CD14-positive monocyte (primary cell): Measurements from ENCODE around the gene RBM28. TPM values are rescaled to one million over a fixed set of nuclear protein-coding genes. Genes with fewer than 3 reads are reported as not detected.

Experiments
- DNase-seq, 3 donors: peaks; one replicate each; pipeline ENCODE4 v3.0.0-alpha.2; 2011 to 2022
- H2AFZ ChIP-seq: 2 replicates; pipeline ENCODE4 v1.6.0; 2012; ENCODE audit warnings: mild to moderate bottlenecking, low read depth, low read length, inconsistent platforms; ENCODE audit not compliant: insufficient read depth, poor library complexity, severe bottlenecking
- H3K27ac ChIP-seq, 2 donors: 1 replicate in 1 of 2; 2 replicates in 1 of 2; pipeline ENCODE4 v1.5.1; 2012 to 2013; ENCODE audit warnings: low read length in 2 of 2, control low read depth in 1 of 2, inconsistent platforms in 1 of 2, low read depth in 1 of 2, mild to moderate bottlenecking in 1 of 2
- H3K27me3 ChIP-seq, 2 donors: one replicate each; pipeline versions ENCODE4 v1.6.0 to v1.6.1; 2011 to 2013; ENCODE audit warnings: low read length in 2 of 2; ENCODE audit not compliant: control insufficient read depth in 2 of 2, insufficient read depth in 2 of 2
- H3K36me3 ChIP-seq, 2 donors: replicated peaks in 1 of 2; 1 replicate in 1 of 2; 2 replicates in 1 of 2; pipeline versions ENCODE4 v1.5.1 to v1.6.1; 2012 to 2013; ENCODE audit warnings: low read length in 2 of 2, control low read depth in 1 of 2, inconsistent platforms in 1 of 2, mild to moderate bottlenecking in 1 of 2; ENCODE audit not compliant: insufficient read depth in 2 of 2, control insufficient read depth in 1 of 2
- H3K4me1 ChIP-seq, 2 donors: 1 replicate in 1 of 2; 2 replicates in 1 of 2; pipeline versions ENCODE4 v1.5.1 to v1.6.1; 2012 to 2013; ENCODE audit warnings: low read length in 2 of 2, control low read depth in 1 of 2, inconsistent platforms in 1 of 2, mild to moderate bottlenecking in 1 of 2, moderate library complexity in 1 of 2; ENCODE audit not compliant: insufficient read depth in 2 of 2, control insufficient read depth in 1 of 2
- H3K4me2 ChIP-seq: replicated peaks from 2 replicates; pipeline ENCODE3; 2012; ENCODE audit warnings: low read length, moderate library complexity, mild to moderate bottlenecking; ENCODE audit not compliant: poor library complexity, severe bottlenecking; ENCODE audit errors: extremely low read depth
- H3K4me3 ChIP-seq, 3 experiments: fragments of 200-600 bp in 1 of 3; sonication (generic) in 1 of 3; replicated peaks in 1 of 3; 1 replicate in 2 of 3; 2 replicates in 1 of 3; pipeline ENCODE4 v1.5.1; 2011 to 2013; ENCODE audit warnings: low read length in 3 of 3, mild to moderate bottlenecking in 3 of 3, control low read depth in 2 of 3, low read depth in 2 of 3, inconsistent platforms in 1 of 3, moderate library complexity in 1 of 3
- H3K79me2 ChIP-seq: 2 replicates; pipeline ENCODE4 v1.6.0; 2012; ENCODE audit warnings: mild to moderate bottlenecking, control low read depth, inconsistent platforms, low read length, moderate library complexity; ENCODE audit not compliant: insufficient read depth
- H3K9ac ChIP-seq: 2 replicates; pipeline ENCODE4 v1.6.0; 2017; ENCODE audit warnings: low read length, mild to moderate bottlenecking; ENCODE audit not compliant: insufficient read depth, poor library complexity, severe bottlenecking
- H3K9me3 ChIP-seq, 2 donors: replicated peaks in 1 of 2; 1 replicate in 1 of 2; 2 replicates in 1 of 2; pipeline versions ENCODE4 v1.5.1 to v1.6.1; 2012 to 2013; ENCODE audit warnings: low read length in 2 of 2, control low read depth in 1 of 2; ENCODE audit not compliant: control insufficient read depth in 1 of 2, insufficient read depth in 1 of 2
- H4K20me1 ChIP-seq: 2 replicates; pipeline ENCODE4 v1.6.0; 2012; ENCODE audit warnings: mild to moderate bottlenecking, low read length, control low read depth, moderate library complexity; ENCODE audit not compliant: insufficient read depth
- H3K27ac Mint-ChIP-seq, 7 donors: one replicate each; pipeline ENCODE4 v1.8.0; 2020; ENCODE audit warnings: mild to moderate bottlenecking in 7 of 7, mixed read lengths in 7 of 7, moderate library complexity in 6 of 7, inconsistent platforms in 2 of 7
- H3K27me3 Mint-ChIP-seq, 3 donors: one replicate each; pipeline ENCODE4 v1.8.0; 2021 to 2022; ENCODE audit warnings: low read depth in 3 of 3, mild to moderate bottlenecking in 3 of 3, mixed read lengths in 3 of 3, moderate library complexity in 3 of 3, inconsistent platforms in 1 of 3
- H3K36me3 Mint-ChIP-seq, 2 donors: one replicate each; pipeline ENCODE4 v1.8.0; 2020; ENCODE audit warnings: mixed read lengths in 2 of 2, inconsistent platforms in 1 of 2, mild to moderate bottlenecking in 1 of 2
- H3K4me1 Mint-ChIP-seq: one replicate; pipeline ENCODE4 v1.8.0; 2020; ENCODE audit warnings: mild to moderate bottlenecking, mixed read lengths
- H3K4me3 Mint-ChIP-seq, 2 donors: one replicate each; pipeline ENCODE4 v1.8.0; 2020; ENCODE audit warnings: mild to moderate bottlenecking in 2 of 2, mixed read lengths in 2 of 2, moderate library complexity in 1 of 2
- H3K9me3 Mint-ChIP-seq, 7 donors: one replicate each; pipeline ENCODE4 v1.8.0; 2020 to 2022; ENCODE audit warnings: mixed read lengths in 7 of 7, mild to moderate bottlenecking in 6 of 7, moderate library complexity in 6 of 7, inconsistent platforms in 2 of 7
- WGBS: methylation state at CpG from one replicate; pipeline ENCODE4 v1.1.5; 2013; ENCODE audit warnings: missing lambda C conversion rate; ENCODE audit not compliant: insufficient coverage; 5-methylcytosine and 5-hydroxymethylcytosine counted together
- intact Hi-C, 2 donors: fragments of 100-400 bp; cut with micrococcal nuclease; formaldehyde crosslinking; loops; one replicate each; pipeline versions ENCODE4 v1.15.0 to v1.15.1; 2023
- polyA plus RNA-seq, 3 donors: library from polyadenylated mRNA; depleted of rRNA in 1 of 3; unstranded in 2 of 3; stranded (reverse) in 1 of 3; fragments of 300-500 nt in 2 of 3; fragments of >200 nt in 1 of 3; fragmentation: Illumina TruSeq in 2 of 3; gene quantifications; 1 replicate in 2 of 3; 2 replicates in 1 of 3; pipeline ENCODE4 v1.2.3, GENCODE V29; 2012 to 2021
- small RNA-seq: library from RNA; depleted of rRNA; stranded (forward); fragments of <200 nt; gene quantifications from one replicate; pipeline ENCODE3, GENCODE V24; 2012; ENCODE audit warnings: low read depth; ENCODE audit not compliant: insufficient read length
- TF ChIP-seq, protein P1 (sequence below): fragments of 200-600 bp; IDR thresholded peaks from one replicate; pipeline ENCODE4 v1.8.0; 2022; ENCODE audit warnings: antibody characterized with exemption, mild to moderate bottlenecking

Gene RBM28
- polyA plus RNA-seq, 3 donors: 4.0 to 14.4 (median 4.9) TPM

DNA sequence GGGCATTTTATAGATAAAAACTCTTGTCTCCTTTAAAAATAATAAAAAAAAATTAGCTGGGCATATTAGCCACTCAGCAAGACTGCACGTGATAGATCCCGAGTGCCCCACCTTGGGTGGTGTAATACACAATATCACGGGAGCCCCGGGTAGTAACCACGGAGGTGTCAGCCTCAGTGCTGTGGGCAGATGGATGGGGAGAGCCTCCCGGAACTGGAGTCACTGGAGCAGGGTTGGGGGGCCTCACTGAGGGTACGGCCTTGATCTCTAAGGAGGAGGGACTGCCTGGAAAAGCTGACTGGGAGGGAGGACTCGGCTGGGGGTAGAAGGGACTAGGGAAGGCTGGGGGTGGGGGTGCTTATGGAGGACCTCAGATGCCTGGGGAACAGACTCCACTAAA lies 90.0 kb downstream of the RBM28 start:
- Histone ChIP-seq H4K20me1 (no peaks in the 10 kb centered on the region), H3K36me3 (no peaks in the 10 kb centered on the region), H3K79me2 (no peaks in the 10 kb centered on the region), H3K4me2 (no peak overlapping the region), H3K4me3 (no peak overlapping the region), H3K9me3 (no peaks in the 10 kb centered on the region), H3K9ac (no peak overlapping the region), H3K27me3 (no peaks in the 10 kb centered on the region), H2AFZ (no peak overlapping the region), H3K4me1 (peaks cover 12% of the 10 kb centered on the region in 2 donors), H3K27ac (no peak overlapping the region)
- DNase-seq: no peak
- Mint-ChIP-seq H3K9me3 (peaks cover 0 to 7% (median 0%) of the 10 kb centered on the region in 7 donors), H3K4me3 (no peak overlapping the region), H3K4me1 (peaks cover 17% of the 10 kb centered on the region), H3K27ac (no peak overlapping the region), H3K27me3 (peaks cover 0 to 3% (median 2%) of the 10 kb centered on the region in 3 donors), H3K36me3 (no peaks in the 10 kb centered on the region)
- intact Hi-C loops: no loop called here
- TF ChIP-seq, protein P1, sequence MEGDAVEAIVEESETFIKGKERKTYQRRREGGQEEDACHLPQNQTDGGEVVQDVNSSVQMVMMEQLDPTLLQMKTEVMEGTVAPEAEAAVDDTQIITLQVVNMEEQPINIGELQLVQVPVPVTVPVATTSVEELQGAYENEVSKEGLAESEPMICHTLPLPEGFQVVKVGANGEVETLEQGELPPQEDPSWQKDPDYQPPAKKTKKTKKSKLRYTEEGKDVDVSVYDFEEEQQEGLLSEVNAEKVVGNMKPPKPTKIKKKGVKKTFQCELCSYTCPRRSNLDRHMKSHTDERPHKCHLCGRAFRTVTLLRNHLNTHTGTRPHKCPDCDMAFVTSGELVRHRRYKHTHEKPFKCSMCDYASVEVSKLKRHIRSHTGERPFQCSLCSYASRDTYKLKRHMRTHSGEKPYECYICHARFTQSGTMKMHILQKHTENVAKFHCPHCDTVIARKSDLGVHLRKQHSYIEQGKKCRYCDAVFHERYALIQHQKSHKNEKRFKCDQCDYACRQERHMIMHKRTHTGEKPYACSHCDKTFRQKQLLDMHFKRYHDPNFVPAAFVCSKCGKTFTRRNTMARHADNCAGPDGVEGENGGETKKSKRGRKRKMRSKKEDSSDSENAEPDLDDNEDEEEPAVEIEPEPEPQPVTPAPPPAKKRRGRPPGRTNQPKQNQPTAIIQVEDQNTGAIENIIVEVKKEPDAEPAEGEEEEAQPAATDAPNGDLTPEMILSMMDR: no peak
- whole genome bisulfite sequencing: 95% methylated on average over 5 of the region's 8 CpGs

- intact Hi-C loops: no loop called here
- no peak overlapping the region for H3K4me3 Mint-ChIP-seq
- no peak for DNase-seq
- TF ChIP-seq, protein P1: no peak
- Histone ChIP-seq H3K4me1 (peaks cover 19 to 22% of the 10 kb centered on the region in 2 donors), H3K27me3 (no peaks in the 10 kb centered on the region), H3K4me3 (no peak overlapping the region), H3K4me2 (no peak overlapping the region), H3K36me3 (no peaks in the 10 kb centered on the region), H3K79me2 (no peaks in the 10 kb centered on the region), H4K20me1 (no peaks in the 10 kb centered on the region), H2AFZ (no peak overlapping the region), H3K27ac (no peak overlapping the region), H3K9me3 (no peaks in the 10 kb centered on the region), H3K9ac (no peak overlapping the region)
- H3K4me1 Mint-ChIP-seq: peaks cover 27% of the 10 kb centered on the region
- peaks cover 0 to 7% (median 0%) of the 10 kb centered on the region in 7 donors for H3K9me3 Mint-ChIP-seq
- H3K27ac Mint-ChIP-seq: no peak overlapping the region
- H3K27me3 Mint-ChIP-seq: peaks cover 0 to 3% (median 0%) of the 10 kb centered on the region in 3 donors
- WGBS: 100% methylated on average over 1 of the region's 4 CpGs
- peaks cover 0 to 2% of the 10 kb centered on the region in 2 donors for H3K36me3 Mint-ChIP-seq
Observed at GRCh38 chr7:128251337-128251736, 92.4 kb downstream of the RBM28 start.

Small RNAs within 50 kb of the gene (small RNA-seq; reads per million reads assigned to genes)
- gene RNU7-27P: not detected

Other genes with a start within 250 kb of the RBM28 start
- under 1 TPM in 2 of 3 donors, not detected in 1; 0.12 to 0.13 TPM for gene LEP, start 102.6 kb downstream of the RBM28 start, polyA plus RNA-seq
- 1 to 10 TPM in 1 of 3 donors, not detected in 2; 1.1 TPM for gene PRRT4, start 17.8 kb upstream of the RBM28 start, polyA plus RNA-seq
- 100 to 1,000 TPM; 110 to 259 (median 152) TPM for gene IMPDH1, start 66.1 kb upstream of the RBM28 start, polyA plus RNA-seq
- gene HILPDA, start 112.0 kb upstream of the RBM28 start, polyA plus RNA-seq: 1 to 10 TPM; 2.0 to 7.9 (median 2.6) TPM
- gene METTL2B, start 132.8 kb upstream of the RBM28 start, polyA plus RNA-seq: 10 to 100 TPM in 2 of 3 donors, 1 to 10 TPM in 1; 7.5 to 11.1 (median 10.1) TPM